ENCODE data around the gene FTCDNL1.

Gene FTCDNL1

GRCh38 chr2:199778655-199779054 is 72.3 kb downstream of the FTCDNL1 start:
- DNase-seq, result no peak

- no peak for DNase-seq
These were observed 73.1 kb downstream of the FTCDNL1 start for GRCh38 chr2:199777916-199778315.

- DNase-seq, result no peak
These were observed 73.7 kb downstream of the FTCDNL1 start for GRCh38 chr2:199777315-199777714.

GRCh38 chr2:199775267-199775666 is 75.7 kb downstream of the FTCDNL1 start:
- DNase-seq, result no peak

GRCh38 chr2:199772035-199772976 is 78.7 kb downstream of the FTCDNL1 start:
- DNase-seq, result no peak

- no peak for DNase-seq
These were observed 80.3 kb downstream of the FTCDNL1 start for GRCh38 chr2:199770716-199771115.

GRCh38 chr2:199765646-199766045 is 85.3 kb downstream of the FTCDNL1 start:
- no peak for DNase-seq

GRCh38 chr2:199764273-199764800 is 86.7 kb downstream of the FTCDNL1 start:
- DNase-seq, result no peak

- no peak for DNase-seq
These were observed 88.0 kb downstream of the FTCDNL1 start for GRCh38 chr2:199762963-199763362.

GRCh38 chr2:199760574-199760973 is 90.4 kb downstream of the FTCDNL1 start:
- no peak for DNase-seq

GRCh38 chr2:199757233-199757870 is 93.6 kb downstream of the FTCDNL1 start:
- no peak for DNase-seq

- DNase-seq, result no peak
These were observed 94.2 kb downstream of the FTCDNL1 start for GRCh38 chr2:199756743-199757142.

- no peak for DNase-seq
These were observed 94.8 kb downstream of the FTCDNL1 start for GRCh38 chr2:199756211-199756610.

- no peak for DNase-seq
These were observed 96.2 kb downstream of the FTCDNL1 start for GRCh38 chr2:199754766-199755165.

- no peak for DNase-seq
These were observed 99.4 kb downstream of the FTCDNL1 start for GRCh38 chr2:199751492-199752120.

GRCh38 chr2:199749571-199749970 is 101.4 kb downstream of the FTCDNL1 start:
- no peak for DNase-seq

GRCh38 chr2:199744724-199745123 is 106.3 kb downstream of the FTCDNL1 start:
- DNase-seq, result no peak

- no peak for DNase-seq
These were observed 106.7 kb downstream of the FTCDNL1 start for GRCh38 chr2:199744260-199744659.

- no peak for DNase-seq
These were observed 107.4 kb downstream of the FTCDNL1 start for GRCh38 chr2:199743415-199744120.

- DNase-seq, result no peak
These were observed 108.1 kb downstream of the FTCDNL1 start for GRCh38 chr2:199742884-199743283.

- no peak for DNase-seq
These were observed 110.9 kb downstream of the FTCDNL1 start for GRCh38 chr2:199740111-199740428.

GRCh38 chr2:199739413-199740110 is 111.4 kb downstream of the FTCDNL1 start:
- DNase-seq, result no peak
